Measurements from ENCODE around the gene AMPD3. TPM values are rescaled to one million over a fixed set of nuclear protein-coding genes. Genes with fewer than 3 reads are reported as not detected.

AMPD3 gene
- total and polyA plus RNA-seq, 2 of the 13 experiments (the other 11 are each of a cell fraction or from before 2014, with no cell fraction given), result 0.33 to 2.3 TPM

- TF ChIP-seq LCORL (IDR thresholded peaks at IDR 0.05) (no peak), LCORL (CRISPR knock-in tag; IDR thresholded peaks at IDR 0.05) (no peak)
Observed at GRCh38 chr11:10492084-10492483, 37.0 kb downstream of the AMPD3 start (continued).

GRCh38 chr11:10493041-10493663 is 38.1 kb downstream of the AMPD3 start:
- DNase-seq (ENCODE audit: low spot score) (no peak), FAIRE-seq (no peak), ATAC-seq (no peak)
- Histone ChIP-seq H3K4me1 (ENCODE audit: insufficient read depth, low read length) (peaks cover 21% of the 10 kb centered on the region), H3K27me3 (ENCODE audit: control insufficient read depth in 1 of 2, insufficient read depth in 2 of 2, low read length in 2 of 2) (no peaks in the 10 kb centered on the region), H4K20me1 (ENCODE audit: insufficient read depth, low read length) (no peaks in the 10 kb centered on the region), H3K36me3 (replicated peaks in 1 of 2; ENCODE audit: control insufficient read depth in 1 of 2, insufficient read depth in 2 of 2, low read length in 2 of 2) (no peaks in the 10 kb centered on the region), H3K9ac (ENCODE audit: insufficient read depth, low read depth, low read length) (no peak overlapping the region), H3K9me3 (ENCODE audit: low read length) (no peaks in the 10 kb centered on the region), H3K79me2 (ENCODE audit: insufficient read depth, low read length) (no peaks in the 10 kb centered on the region), H2AFZ (ENCODE audit: low read length) (no peak overlapping the region), H3K27ac (ENCODE audit: extremely low read length, insufficient read depth, low read length) (no peak overlapping the region), H3K4me3 (replicated peaks in 1 of 3; ENCODE audit: insufficient read depth in 1 of 3, low read depth in 2 of 3, low read length in 3 of 3) (no peak overlapping the region), H3K4me2 (ENCODE audit: low read depth, low read length) (no peak overlapping the region)
- intact Hi-C loops (cut with micrococcal nuclease; ENCODE audit: unreplicated experiment), result no loop called here
- no TSS peak for BruUV-seq (replicated peaks)
- in situ Hi-C loops (cut with HindIII; ENCODE audit: extremely low pct_ligation_motif_present, low pct_unique_long_range_greater_than_20kb), result no loop called here
- ChIA-PET CTCF (ENCODE audit: low intra/inter-chr PET ratio, low total read pairs) (no interaction called here), POLR2A (no interaction called here)
- TF ChIP-seq BCLAF1 (IDR thresholded peaks at IDR 0.05), result no peak
- no peak for TF ChIP-seq NBN (conservative IDR thresholded peaks at IDR 0.05)
- no peak for TF ChIP-seq HIVEP1 (CRISPR knock-in tag; IDR thresholded peaks at IDR 0.05)
- no peak for TF ChIP-seq ZNF550 (CRISPR knock-in tag; IDR thresholded peaks at IDR 0.05; ENCODE audit: borderline replicate concordance)
- TF ChIP-seq FOXP1 (IDR thresholded peaks at IDR 0.05), result no peak
- TF ChIP-seq FOXP1 (CRISPR knock-in tag; IDR thresholded peaks at IDR 0.05), result no peak
- TF ChIP-seq AFF4 (CRISPR knock-in tag; IDR thresholded peaks at IDR 0.05), result no peak
- TF ChIP-seq ZNF512B (CRISPR knock-in tag; IDR thresholded peaks at IDR 0.05; ENCODE audit: borderline replicate concordance), result no peak
- TF ChIP-seq ZNF234 (CRISPR knock-in tag; conservative IDR thresholded peaks at IDR 0.05), result no peak
- no peak for TF ChIP-seq SALL2 (CRISPR knock-in tag; IDR thresholded peaks at IDR 0.05)
- no peak for TF ChIP-seq ZNF788 (CRISPR knock-in tag; IDR thresholded peaks at IDR 0.05; ENCODE audit: borderline replicate concordance)
- 90% methylated on average over 10 of the region's 18 CpGs for WGBS (ENCODE audit: low lambda C conversion rate)

Data from HepG2 (cell line).